GM21737 (cell line): ENCODE results near the gene SNX27.
"Not testable (repeated sequence)": the region's sequence is repeated elsewhere in the genome, so short reads cannot be mapped to it uniquely, and the experiment has no call there.

Source experiments
- ATAC-seq: cut with Tn5 transposase; IDR thresholded peaks from one replicate; pipeline ENCODE4 v1.9.1; 2021; ENCODE audit warnings: mild to moderate bottlenecking, moderate library complexity; ENCODE audit not compliant: unreplicated experiment

SNX27 gene

DNA sequence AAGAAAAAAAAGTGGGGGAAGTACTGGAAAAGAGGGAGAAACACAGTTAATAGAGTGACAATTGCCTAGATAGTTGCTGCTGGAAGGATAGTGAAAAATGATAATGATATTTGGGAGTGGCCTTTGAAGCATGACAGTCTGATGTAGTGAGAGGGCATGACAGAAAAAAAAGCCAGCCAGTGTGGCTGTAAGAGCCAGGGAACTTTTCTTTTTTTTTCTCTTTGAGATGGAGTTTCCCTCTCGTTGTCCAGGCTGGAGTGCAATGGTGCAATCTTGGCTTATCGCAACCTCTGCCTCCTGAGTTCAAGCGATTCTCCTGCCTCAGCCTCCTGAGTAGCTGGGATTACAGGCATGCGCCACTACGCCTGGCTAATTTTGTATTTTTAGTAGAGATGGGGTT lies 9.3 kb upstream of the SNX27 start:
- not testable (repeated sequence) for ATAC-seq

DNA sequence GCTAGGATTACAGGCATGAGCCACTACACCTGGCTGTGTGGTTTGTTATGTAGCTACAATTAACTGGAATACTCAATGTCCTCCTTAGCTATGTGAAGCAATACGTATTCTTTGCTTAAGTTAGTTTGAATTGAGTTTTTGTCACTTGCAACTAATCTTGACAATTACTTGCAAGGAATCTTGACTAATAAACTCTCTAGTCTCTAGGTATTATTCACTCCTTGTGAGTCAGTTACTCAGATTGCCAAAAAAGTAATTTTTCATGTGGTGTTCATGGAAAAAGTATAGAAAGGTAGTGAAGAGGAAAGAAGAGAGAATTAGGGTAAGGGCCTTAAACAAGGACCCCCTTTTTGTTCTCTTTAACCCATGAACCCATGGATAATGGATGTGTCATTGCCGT lies 7.6 kb upstream of the SNX27 start:
- ATAC-seq = no peak

DNA sequence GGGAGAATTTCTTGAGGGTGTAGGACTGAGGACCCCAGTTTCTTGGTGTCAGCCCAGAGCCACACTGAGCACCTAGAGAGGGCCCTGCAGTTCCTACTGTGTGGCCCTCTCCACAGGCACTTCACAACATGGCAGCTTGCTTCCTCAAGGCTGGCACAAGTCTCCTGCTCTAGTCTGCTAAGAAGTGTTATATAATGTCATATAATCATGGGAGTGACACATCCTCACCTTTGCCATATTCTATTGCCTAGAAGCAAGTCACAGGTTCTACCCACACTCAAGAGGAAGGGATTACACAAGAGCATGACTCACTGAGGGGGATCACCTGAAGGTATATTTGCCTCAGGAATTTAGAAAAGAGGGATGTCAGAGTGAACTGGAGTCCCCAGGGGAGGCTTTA lies 5.5 kb upstream of the SNX27 start:
- ATAC-seq = no peak

DNA sequence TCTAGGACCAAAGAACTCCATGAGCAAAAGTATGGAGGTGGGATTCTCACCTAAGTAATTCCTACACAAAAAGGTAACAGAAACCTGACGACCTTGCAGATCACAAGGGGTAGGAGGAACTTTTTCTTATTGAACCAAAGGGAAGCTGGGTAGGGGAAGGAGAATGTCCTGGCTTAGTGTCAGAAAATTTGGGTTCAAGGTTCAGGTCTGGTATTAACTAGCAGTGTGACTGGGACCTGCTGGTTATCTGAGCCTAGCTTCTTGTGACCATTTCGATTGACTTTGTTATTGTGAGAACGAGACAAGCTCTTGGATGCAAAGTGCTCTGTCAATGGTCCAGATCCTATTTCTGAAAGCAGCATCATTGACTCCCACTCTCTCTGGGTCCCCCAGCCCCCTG lies 5.0 kb upstream of the SNX27 start:
- ATAC-seq = no peak

DNA sequence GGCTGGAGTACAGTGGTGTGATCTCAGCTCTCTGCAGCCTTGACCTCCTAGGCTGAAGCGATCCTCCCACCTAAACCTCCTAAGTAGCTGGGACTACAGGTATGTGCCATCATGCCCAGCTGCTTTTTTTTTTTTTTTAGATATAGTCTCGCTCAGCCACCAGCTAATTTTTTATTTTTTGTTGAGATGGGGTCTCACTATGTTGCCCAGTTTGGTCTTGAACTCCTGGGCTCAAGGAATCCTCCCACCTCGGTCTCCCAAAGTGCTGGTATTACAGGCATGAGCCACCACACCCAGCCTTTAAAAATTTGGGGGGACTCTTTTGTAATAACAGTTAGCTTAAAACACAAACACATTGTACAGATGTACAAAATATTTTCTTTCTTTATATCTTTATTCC lies 1.7 kb upstream of the SNX27 start:
- ATAC-seq = no peak

DNA sequence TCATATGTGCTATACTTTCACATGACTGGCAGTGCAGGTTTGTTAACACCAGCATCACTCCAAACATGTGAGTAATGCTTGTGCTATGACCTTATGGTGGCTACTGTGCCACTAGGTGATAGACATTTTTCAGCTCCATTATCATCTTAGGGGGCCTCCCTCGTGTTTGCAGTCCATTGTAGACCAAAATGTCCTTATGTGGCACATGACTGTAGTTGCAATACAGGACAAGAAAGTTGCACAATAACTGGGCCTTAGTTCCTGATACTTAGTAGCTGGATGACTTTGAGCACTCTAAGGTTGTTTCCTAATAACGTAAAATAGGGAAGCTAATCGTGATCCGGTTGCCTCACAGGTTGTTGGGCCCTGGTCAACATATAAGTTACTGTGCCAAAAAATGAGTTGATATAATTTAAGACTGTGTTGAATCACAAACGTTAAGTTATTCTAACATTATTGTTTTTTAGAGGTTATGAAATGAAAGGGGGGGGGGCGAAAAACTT lies 511 bp upstream of the SNX27 start:
- ATAC-seq = no peak

DNA sequence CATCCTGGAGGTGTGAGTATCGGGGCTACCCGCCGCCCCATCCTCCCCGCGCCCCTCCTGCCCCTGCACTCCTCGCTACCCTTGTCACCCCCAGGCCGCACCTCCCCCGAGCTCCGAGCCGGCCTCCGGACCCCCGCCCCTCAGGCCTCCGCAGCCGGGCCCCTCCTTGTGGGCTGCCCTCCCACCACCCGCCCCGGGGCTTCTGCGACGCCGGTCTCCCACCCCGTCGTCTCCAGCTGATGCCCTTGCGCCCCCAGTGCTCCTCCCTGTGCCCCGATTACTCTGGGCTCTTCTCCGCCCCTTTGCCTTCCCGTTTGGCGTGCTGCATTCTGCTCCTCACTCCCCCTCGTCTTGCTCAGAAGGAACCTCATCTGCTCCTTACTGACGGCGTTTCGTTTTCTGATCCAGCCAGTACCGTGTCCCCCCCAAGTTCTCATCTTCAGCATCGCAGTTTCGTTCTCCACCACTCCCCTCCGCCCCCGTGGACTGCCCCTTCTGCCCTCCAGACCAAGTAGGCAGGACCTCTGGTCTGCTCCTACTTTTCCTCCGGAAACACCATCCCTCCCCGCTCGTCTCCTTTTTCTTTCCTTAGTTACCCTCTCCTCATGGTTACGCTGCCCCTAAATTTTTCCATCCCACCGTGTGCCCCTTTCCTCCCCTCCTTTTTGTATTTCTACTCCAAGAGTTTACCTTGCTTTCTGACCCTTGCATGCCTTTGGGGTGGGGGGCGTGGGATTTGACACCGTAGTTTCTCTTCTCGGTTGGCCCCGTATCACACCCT lies 841 bp downstream of the SNX27 start:
- peak; percentile 20 for ATAC-seq

DNA sequence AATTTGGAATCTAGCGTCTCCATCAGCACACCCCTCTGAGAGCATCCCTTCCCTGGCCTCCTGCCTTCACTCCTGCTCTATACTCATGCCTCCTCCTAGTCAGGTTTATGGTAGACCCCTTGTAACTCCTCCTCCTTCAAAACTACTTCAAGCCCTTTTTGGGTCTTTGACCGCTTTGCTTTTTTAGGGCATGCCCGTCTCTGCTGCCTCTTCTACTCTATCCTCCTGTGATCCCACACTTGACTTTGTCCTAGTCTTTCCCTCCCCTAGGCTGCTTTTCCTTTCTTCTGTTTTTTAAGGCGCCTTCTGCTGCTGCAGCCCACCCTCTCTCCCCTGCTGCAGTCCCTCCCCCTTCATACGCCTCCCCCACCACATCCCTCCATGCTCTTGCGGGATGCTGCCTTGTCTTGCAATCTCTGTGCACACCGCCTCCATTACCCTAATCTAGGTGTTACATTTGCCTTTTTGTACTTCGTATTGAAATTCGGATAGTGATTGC lies 1.5 kb downstream of the SNX27 start:
- ATAC-seq = no peak

DNA sequence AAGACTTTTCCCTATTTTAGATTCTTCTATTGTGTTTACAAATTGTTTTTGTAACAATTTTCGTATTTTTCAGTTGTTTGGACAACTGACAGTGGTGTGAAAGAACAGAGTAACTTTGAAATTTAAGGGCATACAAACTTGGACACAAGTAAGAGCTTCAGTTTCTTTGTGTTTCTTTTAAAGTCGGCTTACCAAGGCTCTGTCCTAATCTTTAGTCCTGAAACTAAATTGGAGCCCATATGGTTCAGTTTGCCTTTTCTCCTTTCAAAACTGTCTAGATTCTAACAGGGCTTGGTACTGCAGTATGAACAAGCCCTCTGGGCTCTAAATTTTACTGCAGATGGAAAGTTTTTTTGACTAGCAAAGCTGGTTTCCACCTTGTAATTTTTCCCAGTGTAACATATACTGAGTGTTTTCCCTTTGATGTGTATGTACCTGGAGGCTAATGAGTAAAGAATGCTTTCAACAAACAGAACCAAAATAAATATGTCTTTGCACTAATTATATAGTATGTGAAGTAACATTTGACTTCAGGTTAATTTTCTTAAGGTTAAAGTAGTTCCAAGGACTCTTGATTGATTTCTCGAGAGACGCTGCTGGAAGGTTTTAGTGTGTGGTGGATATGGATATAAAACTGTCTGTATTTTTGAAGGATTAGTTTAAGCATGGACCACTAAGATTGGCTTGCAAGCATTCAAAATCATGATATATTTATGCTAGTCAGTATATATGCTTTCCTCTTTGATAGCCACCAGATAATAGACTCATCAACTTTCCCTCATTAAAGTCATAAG lies 4.1 kb downstream of the SNX27 start:
- ATAC-seq = no peak

DNA sequence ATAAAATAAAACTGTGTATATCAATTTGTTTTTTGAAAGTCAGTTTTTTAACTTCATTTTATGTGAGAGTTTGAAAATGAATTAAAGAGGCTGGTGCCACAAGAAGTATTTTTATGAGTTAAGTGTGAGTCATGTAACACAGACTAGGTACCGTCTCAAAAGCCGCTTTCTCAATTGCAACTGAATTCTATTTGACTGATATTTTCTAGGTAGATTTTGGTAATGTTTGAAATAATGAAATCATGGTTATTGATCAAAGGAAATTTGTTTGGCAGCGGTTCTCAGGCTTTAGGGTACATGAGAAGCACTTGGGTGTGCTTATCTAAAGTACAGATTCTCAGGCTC lies 4.6 kb downstream of the SNX27 start:
- ATAC-seq = no peak

DNA sequence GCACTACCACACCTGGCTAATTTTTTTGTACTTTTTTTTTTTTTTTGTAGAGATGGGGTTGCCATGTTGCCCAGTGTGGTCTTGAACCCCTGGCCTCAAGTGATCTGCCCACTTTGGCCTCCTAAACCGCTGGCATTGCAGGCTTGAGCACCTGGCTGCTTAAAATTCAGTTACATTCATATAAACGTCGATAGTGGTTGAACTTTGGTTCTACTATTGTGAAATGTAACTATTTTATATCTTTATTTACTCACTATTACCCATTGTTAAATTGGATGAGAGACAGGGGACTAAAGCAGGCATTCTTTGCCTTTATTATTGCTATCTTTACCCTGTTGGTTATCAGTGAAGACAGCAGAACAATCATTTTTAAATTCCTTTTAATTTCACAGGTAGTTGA lies 6.2 kb downstream of the SNX27 start:
- ATAC-seq = no peak

DNA sequence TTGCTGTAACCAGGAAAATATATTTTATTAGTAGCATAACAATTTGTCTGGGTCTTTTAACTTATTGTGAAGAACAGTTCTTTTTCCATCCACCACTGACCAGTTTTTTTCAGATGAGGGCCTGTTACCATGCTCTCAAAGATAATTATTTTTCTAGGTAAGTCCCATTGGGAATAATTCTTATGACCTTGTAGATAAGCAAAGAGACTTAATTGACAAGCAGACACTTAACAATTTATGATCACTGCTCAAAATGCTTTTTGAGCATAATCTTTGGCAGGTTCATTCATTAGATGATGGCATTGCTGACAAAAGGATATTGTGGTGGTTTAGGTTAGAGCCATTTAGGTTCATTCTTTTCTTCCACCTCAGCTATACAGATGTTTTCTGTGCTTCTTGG lies 6.6 kb downstream of the SNX27 start:
- no peak for ATAC-seq

DNA sequence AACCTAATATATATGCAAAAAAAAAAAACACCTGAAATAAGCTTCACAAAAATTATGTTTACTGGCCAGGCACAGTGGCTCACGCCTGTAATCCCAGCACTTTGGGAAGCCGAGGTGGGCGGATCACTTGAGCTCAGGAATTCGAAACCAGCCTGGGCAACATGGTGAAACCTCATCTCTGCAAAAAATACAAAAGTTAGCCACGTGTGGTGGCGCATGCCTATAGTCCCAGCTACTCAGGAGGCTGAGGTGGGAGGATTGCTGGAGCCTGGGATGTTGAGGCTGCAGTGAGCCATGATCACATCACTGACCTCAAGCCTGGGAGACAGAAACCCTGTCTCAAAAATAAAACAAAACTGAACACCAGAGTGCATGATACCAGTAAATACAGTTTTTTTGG lies 7.1 kb downstream of the SNX27 start:
- ATAC-seq = not testable (repeated sequence)

DNA sequence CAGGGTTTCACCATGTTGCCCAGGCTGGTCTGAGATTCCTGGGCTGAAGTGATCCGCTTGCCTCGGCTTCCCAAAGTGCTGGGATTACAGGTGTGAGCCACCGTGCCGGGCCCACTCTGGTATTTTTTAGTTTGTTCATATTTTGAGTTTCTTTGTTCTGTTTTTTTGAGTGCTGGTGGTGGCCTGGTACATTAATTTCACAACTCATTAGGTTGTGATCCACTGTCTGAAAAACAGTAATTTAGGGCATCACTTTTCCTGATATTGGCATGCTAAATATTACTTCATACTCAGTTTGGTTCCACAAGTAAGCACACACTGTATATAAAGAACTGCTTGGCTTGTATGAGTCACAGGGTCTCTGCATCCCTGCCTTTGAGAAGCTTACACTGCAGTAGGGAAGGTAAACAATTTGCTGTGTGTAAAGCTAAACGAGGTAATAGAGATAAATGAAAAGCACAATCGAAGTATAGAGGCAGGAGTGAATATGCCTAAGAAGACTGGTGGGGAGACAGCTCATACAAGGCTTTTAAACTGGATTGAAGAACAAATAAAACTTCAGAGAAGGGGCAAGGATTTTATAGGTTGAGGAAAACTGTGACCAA lies 7.7 kb downstream of the SNX27 start:
- no peak for ATAC-seq

DNA sequence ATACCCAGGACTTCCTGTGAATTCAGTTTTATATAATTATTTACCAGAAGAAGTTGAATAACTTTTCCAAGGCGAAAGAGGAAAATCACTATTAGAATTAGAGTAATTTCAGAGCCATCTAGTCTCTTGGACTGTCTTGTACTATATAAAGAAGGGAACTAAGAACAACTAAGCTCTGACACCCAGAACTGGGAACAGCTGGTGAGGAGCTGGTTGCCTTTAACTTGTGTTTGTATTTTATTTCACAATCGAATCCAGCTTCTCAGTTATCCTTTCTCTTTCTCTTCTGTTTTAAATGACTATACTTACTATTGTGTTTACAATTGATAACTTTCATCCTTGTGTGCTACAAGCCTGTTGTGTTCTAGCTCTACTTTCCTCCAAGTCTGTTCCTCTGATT lies 8.4 kb downstream of the SNX27 start:
- ATAC-seq = no peak

DNA sequence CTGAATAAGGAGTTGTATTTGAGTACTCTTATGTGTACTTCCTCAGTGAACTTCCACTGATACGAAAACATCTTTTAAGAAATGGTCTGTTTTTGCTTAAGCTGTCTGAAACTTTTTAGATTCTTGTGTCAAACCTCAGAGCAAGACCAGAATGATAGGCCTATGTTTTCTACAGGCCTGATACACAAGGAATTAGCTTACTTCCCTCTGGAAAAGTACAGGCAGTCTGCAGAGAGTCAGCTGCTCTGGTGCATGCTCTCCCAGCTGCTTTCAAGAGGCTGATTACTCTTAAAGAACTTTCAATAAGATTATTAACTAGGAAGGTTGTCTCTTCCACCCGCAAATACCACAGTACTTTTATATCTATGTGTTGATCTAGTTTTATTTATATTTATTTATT lies 9.5 kb downstream of the SNX27 start:
- ATAC-seq = no peak

DNA sequence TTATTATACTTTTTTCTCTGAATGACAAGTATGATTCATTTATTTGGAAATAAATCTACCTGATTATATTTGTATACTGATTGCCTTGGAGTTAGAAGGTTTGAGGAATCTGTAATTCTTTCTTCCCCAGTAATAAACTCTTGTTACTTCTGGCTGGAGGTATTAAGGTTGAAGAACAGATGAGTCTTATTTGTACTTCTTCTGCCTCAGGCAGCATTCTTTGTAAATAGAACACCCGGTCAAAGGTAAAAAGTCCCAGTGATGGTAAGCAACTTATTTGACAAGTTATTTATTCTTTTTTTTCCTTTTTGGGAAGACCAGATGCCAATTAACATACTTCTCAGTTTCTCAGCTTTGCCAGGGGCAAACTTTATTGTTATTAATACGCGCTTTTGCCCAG lies 12.9 kb downstream of the SNX27 start:
- ATAC-seq = no peak

DNA sequence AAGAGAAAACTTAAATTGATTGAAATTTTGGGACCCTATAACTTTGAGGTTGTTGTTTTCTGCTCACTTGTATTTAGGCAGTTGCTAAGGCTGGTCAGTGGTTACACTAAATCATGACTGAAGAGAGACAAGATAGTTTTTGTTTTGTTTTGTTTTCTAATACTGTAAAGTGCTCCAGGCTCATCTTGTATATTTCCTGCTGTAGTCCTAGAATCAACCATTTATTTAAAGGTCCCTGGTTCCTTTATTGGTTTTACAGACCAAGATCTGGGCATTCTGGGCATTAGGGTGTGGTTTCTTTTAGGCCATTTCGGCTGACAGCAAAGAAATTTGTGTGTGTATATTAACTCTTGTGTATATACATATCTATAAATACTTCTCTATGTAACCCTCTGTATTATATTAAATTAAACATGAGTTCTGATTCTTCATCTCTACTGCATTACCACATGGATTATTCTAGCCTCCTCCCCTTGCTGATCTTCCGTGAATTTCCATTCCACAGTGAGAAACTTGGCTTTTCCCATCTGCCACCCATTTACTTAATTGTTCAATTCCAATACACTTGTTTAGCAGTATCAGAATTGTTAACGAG lies 15.0 kb downstream of the SNX27 start:
- no peak for ATAC-seq

DNA sequence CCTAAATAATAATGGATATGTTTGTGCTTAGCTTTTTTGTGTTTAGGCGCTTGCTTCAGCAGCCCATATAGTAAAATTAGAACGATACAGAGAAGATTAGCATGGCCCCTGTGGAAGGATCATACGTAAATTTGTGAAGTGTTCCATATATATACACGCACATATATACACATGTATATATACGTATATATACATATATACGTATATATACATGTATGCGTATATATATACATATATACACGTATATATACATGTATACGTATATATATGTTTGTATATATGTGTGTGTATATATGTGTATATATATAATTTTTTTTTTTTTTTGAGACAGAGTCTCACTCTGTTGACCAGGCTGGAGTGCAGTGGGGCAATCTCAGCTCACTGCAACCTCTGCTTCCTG lies 17.4 kb downstream of the SNX27 start:
- ATAC-seq = no peak

DNA sequence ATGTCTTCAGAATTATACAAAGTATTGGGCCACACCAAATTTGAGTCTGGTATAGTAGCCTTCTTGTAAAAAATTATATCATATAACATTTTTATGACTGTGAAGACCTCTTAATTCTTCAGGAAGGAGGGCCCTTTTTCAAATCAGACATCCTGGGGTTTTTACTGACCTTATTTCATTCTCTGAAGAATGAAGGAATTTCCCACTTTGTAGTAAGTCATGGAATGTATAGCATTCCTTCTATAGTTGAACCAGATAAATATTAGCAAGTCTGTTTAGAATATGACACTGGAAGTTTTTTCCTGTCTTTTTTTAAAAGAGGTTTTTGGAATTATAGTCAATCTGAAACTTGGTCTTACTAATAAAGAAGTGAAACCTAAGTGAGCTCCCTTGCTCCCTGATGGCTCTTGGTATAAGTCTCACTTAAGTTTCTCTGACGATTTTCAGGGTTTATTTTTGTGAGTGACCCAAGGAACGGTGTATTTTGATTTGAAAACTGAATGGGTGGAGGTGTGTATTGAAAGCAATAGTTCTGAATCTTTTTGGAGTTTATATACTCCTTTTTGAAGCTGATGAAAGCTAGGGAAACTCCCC lies 23.7 kb downstream of the SNX27 start:
- ATAC-seq = no peak
